H9 (cell line): Measurements from ENCODE around the gene MUC5AC. TPM values are rescaled to one million over a fixed set of nuclear protein-coding genes. Genes with fewer than 3 reads are reported as not detected.

ENCODE experiments used
- DNase-seq: peaks from one replicate; pipeline ENCODE4 v3.0.0-alpha.2; 2017
- H2AFZ ChIP-seq: one replicate; pipeline ENCODE4 v1.6.1; 2013; ENCODE audit warnings: mild to moderate bottlenecking, low read length, control low read depth, moderate library complexity
- H2AK5ac ChIP-seq: 2 replicates; pipeline ENCODE4 v1.6.1; 2013; ENCODE audit warnings: low read length, control low read depth, mixed read lengths; ENCODE audit not compliant: insufficient read length
- H2BK120ac ChIP-seq: one replicate; pipeline ENCODE4 v1.6.1; 2013; ENCODE audit warnings: low read depth, mild to moderate bottlenecking, low read length, control low read depth, inconsistent platforms; ENCODE audit not compliant: poor library complexity, severe bottlenecking
- H2BK12ac ChIP-seq: 2 replicates; pipeline ENCODE4 v1.6.1; 2013; ENCODE audit warnings: low read length, control low read depth, mixed read lengths, low read depth; ENCODE audit not compliant: insufficient read length
- H2BK15ac ChIP-seq: 2 replicates; pipeline ENCODE4 v1.6.1; 2013; ENCODE audit warnings: low read depth, low read length, control low read depth
- H2BK20ac ChIP-seq: one replicate; pipeline ENCODE4 v1.6.1; 2013; ENCODE audit warnings: low read depth, mild to moderate bottlenecking, low read length, control low read depth, inconsistent platforms; ENCODE audit not compliant: poor library complexity, severe bottlenecking
- H2BK5ac ChIP-seq: 2 replicates; pipeline ENCODE4 v1.6.1; 2013; ENCODE audit warnings: low read length, control low read depth, mixed read lengths; ENCODE audit not compliant: insufficient read length
- H3K14ac ChIP-seq: 2 replicates; pipeline ENCODE4 v1.6.1; 2013; ENCODE audit warnings: low read length, control low read depth; ENCODE audit not compliant: insufficient read depth
- H3K18ac ChIP-seq: 2 replicates; pipeline ENCODE4 v1.6.1; 2013; ENCODE audit warnings: low read depth, mild to moderate bottlenecking, mixed read lengths, low read length, control low read depth; ENCODE audit not compliant: insufficient read length
- H3K23ac ChIP-seq: 2 replicates; pipeline ENCODE4 v1.6.1; 2013; ENCODE audit warnings: low read length, control low read depth, mixed read lengths, low read depth; ENCODE audit not compliant: insufficient read length
- H3K23me2 ChIP-seq: 2 replicates; pipeline ENCODE4 v1.6.1; 2013; ENCODE audit warnings: low read depth, mild to moderate bottlenecking, mixed read lengths, low read length, control low read depth; ENCODE audit not compliant: insufficient read length, poor library complexity, severe bottlenecking
- H3K27ac ChIP-seq: 2 replicates; pipeline ENCODE4 v1.5.1; 2013; ENCODE audit warnings: low read length, control low read depth, mixed read lengths, low read depth; ENCODE audit not compliant: insufficient read length
- H3K27me3 ChIP-seq: 2 replicates; pipeline ENCODE4 v1.6.1; 2013; ENCODE audit warnings: low read length, control low read depth, inconsistent platforms; ENCODE audit not compliant: insufficient read depth
- H3K4ac ChIP-seq: 2 replicates; pipeline ENCODE4 v1.6.1; 2013; ENCODE audit warnings: low read depth, mild to moderate bottlenecking, control low read depth, inconsistent platforms, low read length, moderate library complexity
- H3K4me1 ChIP-seq: 2 replicates; pipeline ENCODE4 v1.6.1; 2013; ENCODE audit warnings: low read length, control low read depth, inconsistent platforms; ENCODE audit not compliant: insufficient read depth
- H3K4me2 ChIP-seq: 2 replicates; pipeline ENCODE4 v1.6.1; 2013; ENCODE audit warnings: low read length, control low read depth, mixed read lengths; ENCODE audit not compliant: insufficient read length, insufficient read depth
- H3K56ac ChIP-seq: 2 replicates; pipeline ENCODE4 v1.6.1; 2013; ENCODE audit warnings: low read depth, mild to moderate bottlenecking, mixed read lengths, low read length, control low read depth; ENCODE audit not compliant: insufficient read length
- H3K79me1 ChIP-seq: 2 replicates; pipeline ENCODE4 v1.6.1; 2013; ENCODE audit warnings: low read depth, mild to moderate bottlenecking, moderate library complexity, low read length, control low read depth, inconsistent platforms; ENCODE audit not compliant: insufficient read depth, poor library complexity, severe bottlenecking
- H3K79me2 ChIP-seq: 2 replicates; pipeline ENCODE4 v1.6.1; 2013; ENCODE audit warnings: low read length, control low read depth, inconsistent platforms; ENCODE audit not compliant: insufficient read depth
- H3K9ac ChIP-seq: 2 replicates; pipeline ENCODE4 v1.6.1; 2013; ENCODE audit warnings: low read length, control low read depth, mixed read lengths; ENCODE audit not compliant: insufficient read length; ENCODE audit errors: extremely low read depth
- H3K9me3 ChIP-seq: one replicate; pipeline ENCODE4 v1.6.1; 2013; ENCODE audit warnings: low read depth, low read length, inconsistent platforms; ENCODE audit not compliant: control insufficient read depth
- H3T11ph ChIP-seq: one replicate; pipeline ENCODE4 v1.6.1; 2013; ENCODE audit warnings: mild to moderate bottlenecking, low read length, control low read depth, inconsistent platforms
- H4K20me1 ChIP-seq: one replicate; pipeline ENCODE4 v1.6.1; 2013; ENCODE audit not compliant: control insufficient read depth, insufficient read length, insufficient read depth
- H4K5ac ChIP-seq: 2 replicates; pipeline ENCODE4 v1.6.1; 2013; ENCODE audit warnings: low read depth, mild to moderate bottlenecking, mixed read lengths, low read length, control low read depth; ENCODE audit not compliant: insufficient read length
- H4K8ac ChIP-seq: replicated peaks from 2 replicates; pipeline ENCODE4 v1.6.1; 2013; ENCODE audit warnings: low read length, control low read depth, mixed read lengths, low read depth; ENCODE audit not compliant: insufficient read length
- H4K91ac ChIP-seq: 2 replicates; pipeline ENCODE4 v1.6.1; 2013; ENCODE audit warnings: low read depth, mild to moderate bottlenecking, moderate library complexity, mixed read lengths, low read length, control low read depth; ENCODE audit not compliant: insufficient read length
- H3K27ac Mint-ChIP-seq, 3 experiments: 2 replicates in 2 of 3; 3 replicates in 1 of 3; pipeline ENCODE4 v1.8.0; 2020 to 2021; ENCODE audit warnings: mixed read lengths in 3 of 3, mild to moderate bottlenecking in 1 of 3, moderate library complexity in 1 of 3
- H3K27me3 Mint-ChIP-seq: 2 replicates; pipeline ENCODE4 v1.8.0; 2021; ENCODE audit warnings: low read depth, mild to moderate bottlenecking, moderate library complexity, mixed read lengths
- H3K36me3 Mint-ChIP-seq, 3 experiments: 2 replicates in 2 of 3; 3 replicates in 1 of 3; pipeline ENCODE4 v1.8.0; 2020 to 2021; ENCODE audit warnings: low read depth in 3 of 3, mixed read lengths in 3 of 3; ENCODE audit not compliant: insufficient read depth in 1 of 3
- H3K4me1 Mint-ChIP-seq, 2 experiments: 2 replicates each; pipeline ENCODE4 v1.8.0; 2020; ENCODE audit warnings: mixed read lengths in 2 of 2
- H3K4me3 Mint-ChIP-seq, 2 experiments: 2 replicates in 1 of 2; 3 replicates in 1 of 2; pipeline ENCODE4 v1.8.0; 2020 to 2021; ENCODE audit warnings: mild to moderate bottlenecking in 2 of 2, mixed read lengths in 2 of 2, moderate library complexity in 1 of 2
- H3K9me3 Mint-ChIP-seq, 2 experiments: 2 replicates in 1 of 2; 3 replicates in 1 of 2; pipeline ENCODE4 v1.8.0; 2020; ENCODE audit warnings: mild to moderate bottlenecking in 2 of 2, mixed read lengths in 2 of 2, moderate library complexity in 1 of 2
- WGBS: extraction: QIAGEN DNeasy Blood & Tissue Kit; methylation state at CpG from one replicate; pipeline ENCODE4 v1.1.7; 2013; ENCODE audit warnings: missing lambda C conversion rate, low lambda C conversion rate, mixed read lengths; ENCODE audit not compliant: insufficient read length; ENCODE audit errors: extremely low coverage; 5-methylcytosine and 5-hydroxymethylcytosine counted together
- total RNA-seq: library from RNA; stranded (reverse); gene quantifications from 2 replicates; pipeline ENCODE4 v1.2.1, GENCODE V29; 2021
- TF ChIP-seq, protein P1 (sequence below): fragments of 200-600 bp; sonication (generic); conservative IDR thresholded peaks from 3 replicates; pipeline ENCODE4 v1.8.0; 2021; ENCODE audit warnings: antibody characterized with exemption, mild to moderate bottlenecking

Gene MUC5AC
- total RNA-seq, 1 experiment from 2014 or later, result not detected

DNA sequence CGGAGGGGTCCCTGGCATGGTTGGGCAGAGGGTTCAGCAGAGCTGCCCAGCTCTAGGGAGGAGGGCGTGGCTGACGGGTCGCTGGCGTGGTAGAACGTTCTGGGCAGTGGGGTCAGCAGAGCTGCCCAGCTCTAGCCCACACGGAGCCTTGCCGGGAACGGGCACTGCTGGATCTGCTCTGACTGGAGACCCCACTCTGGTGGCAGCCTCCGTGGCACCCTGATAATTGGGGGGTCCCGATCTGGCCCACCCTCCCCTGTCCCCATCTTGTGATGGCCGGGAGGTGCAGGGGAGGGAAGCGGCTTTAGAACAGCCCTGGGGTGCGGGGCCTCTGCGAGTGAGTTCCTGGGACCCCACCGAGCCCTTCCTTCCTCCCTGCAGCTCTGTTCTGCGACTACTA, 21.9 kb downstream of the MUC5AC start:
- Histone ChIP-seq H3K4ac (no peak overlapping the region), H4K20me1 (no peaks in the 10 kb centered on the region), H3K56ac (no peak overlapping the region), H3K4me1 (no peaks in the 10 kb centered on the region), H4K91ac (no peak overlapping the region), H2BK15ac (no peak overlapping the region), H3K23me2 (no peaks in the 10 kb centered on the region), H3K79me1 (no peaks in the 10 kb centered on the region), H3K27ac (no peak overlapping the region), H2BK12ac (no peak overlapping the region), H2AK5ac (no peak overlapping the region), H3K9me3 (no peaks in the 10 kb centered on the region), H3T11ph (no peak overlapping the region), H3K9ac (no peak overlapping the region), H3K79me2 (no peaks in the 10 kb centered on the region; the same call in 1 of the 2 replicates), H3K27me3 (no peaks in the 10 kb centered on the region), H2BK20ac (no peak overlapping the region), H3K23ac (no peak overlapping the region), H4K8ac (no peak overlapping the region), H3K14ac (no peak overlapping the region), H2AFZ (no peak overlapping the region), H4K5ac (no peak overlapping the region), H2BK120ac (no peak overlapping the region), H3K4me2 (no peak overlapping the region), H2BK5ac (no peak overlapping the region), H3K18ac (no peak overlapping the region)
- WGBS, result no CpG with 5 or more reads among the region's 17 CpGs
- no peak for DNase-seq
- TF ChIP-seq, protein P1, sequence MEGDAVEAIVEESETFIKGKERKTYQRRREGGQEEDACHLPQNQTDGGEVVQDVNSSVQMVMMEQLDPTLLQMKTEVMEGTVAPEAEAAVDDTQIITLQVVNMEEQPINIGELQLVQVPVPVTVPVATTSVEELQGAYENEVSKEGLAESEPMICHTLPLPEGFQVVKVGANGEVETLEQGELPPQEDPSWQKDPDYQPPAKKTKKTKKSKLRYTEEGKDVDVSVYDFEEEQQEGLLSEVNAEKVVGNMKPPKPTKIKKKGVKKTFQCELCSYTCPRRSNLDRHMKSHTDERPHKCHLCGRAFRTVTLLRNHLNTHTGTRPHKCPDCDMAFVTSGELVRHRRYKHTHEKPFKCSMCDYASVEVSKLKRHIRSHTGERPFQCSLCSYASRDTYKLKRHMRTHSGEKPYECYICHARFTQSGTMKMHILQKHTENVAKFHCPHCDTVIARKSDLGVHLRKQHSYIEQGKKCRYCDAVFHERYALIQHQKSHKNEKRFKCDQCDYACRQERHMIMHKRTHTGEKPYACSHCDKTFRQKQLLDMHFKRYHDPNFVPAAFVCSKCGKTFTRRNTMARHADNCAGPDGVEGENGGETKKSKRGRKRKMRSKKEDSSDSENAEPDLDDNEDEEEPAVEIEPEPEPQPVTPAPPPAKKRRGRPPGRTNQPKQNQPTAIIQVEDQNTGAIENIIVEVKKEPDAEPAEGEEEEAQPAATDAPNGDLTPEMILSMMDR, result no peak
- Mint-ChIP-seq H3K4me3 (no peak overlapping the region), H3K27me3 (peaks cover 4% of the 10 kb centered on the region), H3K36me3 (peaks cover 0 to 5% (median 5%) of the 10 kb centered on the region in 3 experiments; a peak in 2 of 7 replicates), H3K27ac (no peak overlapping the region), H3K9me3 (peaks cover 11 to 45% of the 10 kb centered on the region in 2 experiments), H3K4me1 (no peaks in the 10 kb centered on the region)
